Bronchial epithelial cell (primary cell): ENCODE data around the gene FBXO2. TPM values are rescaled to one million over a fixed set of nuclear protein-coding genes. Genes with fewer than 3 reads are reported as not detected.
"Not testable (repeated sequence)": the region's sequence is repeated elsewhere in the genome, so short reads cannot be mapped to it uniquely, and the experiment has no call there.

ENCODE experiments used
- DNase-seq: peaks from one replicate; pipeline ENCODE4 v3.0.0-alpha.2; 2010; ENCODE audit warnings: low read depth
- FAIRE-seq: peaks from 2 replicates; lab custom pipeline; 2011; peaks lifted over from hg19 to GRCh38; lab: Jason Lieb, UNC
- H3K27me3 ChIP-seq: 2 replicates; pipeline ENCODE4 v1.5.1; 2011; ENCODE audit warnings: low read length; ENCODE audit not compliant: control insufficient read depth, insufficient read depth
- H3K36me3 ChIP-seq: 2 replicates; pipeline ENCODE4 v1.5.1; 2011; ENCODE audit warnings: low read length; ENCODE audit not compliant: control insufficient read depth, insufficient read depth
- H3K4me3 ChIP-seq: 2 replicates; pipeline ENCODE4 v1.5.1; 2011; ENCODE audit warnings: mild to moderate bottlenecking, low read depth, low read length, control low read depth
- CTCF ChIP-seq: IDR thresholded peaks from 2 replicates; pipeline ENCODE4 v1.5.1; 2011; ENCODE audit warnings: mild to moderate bottlenecking, moderate library complexity, low read length, control low read depth, inconsistent platforms; ENCODE audit not compliant: insufficient read depth, severe bottlenecking
- total RNA-seq: library from RNA; depleted of rRNA; stranded (reverse); fragments of >200 nt; gene quantifications from 2 replicates; pipeline ENCODE4 v1.2.1, GENCODE V29; 2014

The FBXO2 gene
- total RNA-seq, 1 donor from 2014 or later: 49.5 TPM

DNA sequence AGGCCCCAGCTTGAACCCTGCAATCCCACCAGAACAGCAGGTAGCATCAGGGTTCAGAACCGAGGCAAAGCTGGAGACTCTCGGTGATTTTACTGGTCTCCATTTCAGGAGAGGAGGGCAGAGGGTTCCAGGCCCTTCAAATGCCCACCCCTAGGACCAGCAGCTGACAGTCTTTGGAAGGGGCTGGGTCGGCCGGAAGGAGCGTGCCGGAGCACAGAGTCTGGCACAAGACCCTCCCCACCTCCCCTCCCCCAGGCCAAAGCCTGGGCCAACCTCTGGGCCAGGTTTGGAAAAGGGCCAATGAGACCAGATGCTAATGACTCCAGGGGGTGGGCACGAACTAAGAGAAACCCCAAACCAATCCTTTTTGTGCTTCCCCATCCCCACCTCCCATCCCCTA, 6.9 kb downstream of the FBXO2 start:
- no peak for TF ChIP-seq CTCF
- DNase-seq (no peak), FAIRE-seq (no peak)
- Histone ChIP-seq H3K27me3 (no peaks in the 10 kb centered on the region), H3K4me3 (no peak overlapping the region), H3K36me3 (peaks cover 1% of the 10 kb centered on the region)

DNA sequence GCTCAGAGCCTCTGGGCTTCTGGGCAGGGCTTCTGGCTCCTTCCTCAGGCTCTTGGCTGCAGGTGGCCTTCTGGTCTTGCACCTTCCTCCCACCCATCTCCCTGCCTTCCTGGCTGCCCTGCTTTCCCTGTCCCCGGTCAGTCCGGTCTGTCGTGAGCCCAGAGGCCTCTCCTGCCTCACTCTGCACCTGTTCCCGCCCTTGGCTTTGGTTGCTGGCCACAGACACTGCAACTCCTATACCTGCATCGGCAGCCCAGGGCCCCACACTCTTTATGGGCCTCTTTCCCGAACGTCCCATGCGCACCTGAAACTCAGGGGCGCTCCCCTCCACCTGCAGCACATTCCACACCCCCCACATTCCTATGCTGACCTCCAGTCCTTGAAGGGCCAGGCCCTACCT, 7.9 kb downstream of the FBXO2 start:
- no peak for TF ChIP-seq CTCF
- no peak for FAIRE-seq

GRCh38 chr1:11645670-11646265, 8.5 kb downstream of the FBXO2 start:
- no peak for FAIRE-seq
- no peak overlapping the region for H3K4me3 ChIP-seq
- TF ChIP-seq CTCF: peak; percentile 79
- peaks cover 1% of the 10 kb centered on the region for H3K36me3 ChIP-seq
- peak; percentile 57 for DNase-seq
- H3K27me3 ChIP-seq: no peaks in the 10 kb centered on the region

More for the DNA sequence above, 7.9 kb downstream of the FBXO2 start:
- no peak overlapping the region for H3K4me3 ChIP-seq
- H3K36me3 ChIP-seq: peaks cover 1% of the 10 kb centered on the region
- H3K27me3 ChIP-seq: no peaks in the 10 kb centered on the region
- DNase-seq: no peak

- no peak for DNase-seq
- H3K36me3 ChIP-seq: peaks cover 1% of the 10 kb centered on the region
- H3K27me3 ChIP-seq: no peaks in the 10 kb centered on the region
- TF ChIP-seq CTCF: no peak
- no peak for FAIRE-seq
- H3K4me3 ChIP-seq: no peak overlapping the region
These were observed 9.0 kb downstream of the FBXO2 start for GRCh38 chr1:11645270-11645669.

DNA sequence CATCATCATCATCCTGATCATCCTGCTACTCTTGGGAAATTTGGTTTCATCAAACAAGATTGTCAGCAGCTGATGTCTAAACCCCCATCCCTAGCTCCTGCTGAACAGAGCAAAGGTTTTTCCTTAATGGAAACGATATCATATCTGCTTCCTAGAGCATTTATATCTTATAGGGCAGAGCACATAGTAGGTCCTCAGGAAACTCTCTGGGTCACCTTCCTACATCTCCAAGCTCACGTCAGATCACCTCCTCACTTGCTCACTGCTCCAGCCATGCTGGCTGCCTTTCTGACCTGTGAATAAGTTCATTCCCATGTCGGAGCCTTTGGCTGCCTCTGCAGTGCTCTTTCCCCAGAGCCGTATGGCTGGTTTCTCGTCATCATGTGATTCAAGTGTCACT, 10.4 kb downstream of the FBXO2 start:
- no peak for TF ChIP-seq CTCF
- no peak for DNase-seq
- no peak overlapping the region for H3K4me3 ChIP-seq
- H3K27me3 ChIP-seq: no peaks in the 10 kb centered on the region
- peaks cover 1% of the 10 kb centered on the region for H3K36me3 ChIP-seq
- no peak for FAIRE-seq

GRCh38 chr1:11642418-11643017, 11.7 kb downstream of the FBXO2 start:
- not testable (repeated sequence) for H3K4me3 ChIP-seq, H3K27me3 ChIP-seq, H3K36me3 ChIP-seq
- DNase-seq (peak; percentile 47), FAIRE-seq (peak; percentile 86)
- peak; percentile 96 for TF ChIP-seq CTCF
